Measurements from ENCODE around the gene SDF2L1. TPM values are rescaled to one million over a fixed set of nuclear protein-coding genes. Genes with fewer than 3 reads are reported as not detected.

SDF2L1 gene, protein sequence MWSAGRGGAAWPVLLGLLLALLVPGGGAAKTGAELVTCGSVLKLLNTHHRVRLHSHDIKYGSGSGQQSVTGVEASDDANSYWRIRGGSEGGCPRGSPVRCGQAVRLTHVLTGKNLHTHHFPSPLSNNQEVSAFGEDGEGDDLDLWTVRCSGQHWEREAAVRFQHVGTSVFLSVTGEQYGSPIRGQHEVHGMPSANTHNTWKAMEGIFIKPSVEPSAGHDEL
- total RNA-seq, result 56.1 TPM
- polyA plus RNA-seq (ENCODE audit: insufficient read depth, low read depth, low replicate concordance), result 79.6 TPM
- long read RNA-seq, donor 1, transcript SDF2L1-201 (3 exons, 865 nt), result major isoform, 16 of 16 reads
- long read RNA-seq, donor 1, partial matches to known transcripts, result 0 of 16 reads
- long read RNA-seq, donor 1, other reads (novel, unspliced or antisense), result 0 of 16 reads
- long read RNA-seq, donor 2, transcript SDF2L1-201 (3 exons, 865 nt), result major isoform, 23 of 23 reads
- long read RNA-seq, donor 2, partial matches to known transcripts, result 0 of 23 reads
- long read RNA-seq, donor 2, other reads (novel, unspliced or antisense), result 0 of 23 reads
- long read RNA-seq, donor 3, transcript SDF2L1-201 (3 exons, 865 nt), result major isoform, 38 of 48 reads
- long read RNA-seq, donor 3, partial matches to known transcripts, result 6 of 48 reads
- long read RNA-seq, donor 3, other reads (novel, unspliced or antisense), result 0 of 48 reads
- long read RNA-seq, donor 4, transcript SDF2L1-201 (3 exons, 865 nt), result major isoform, 58 of 58 reads
- long read RNA-seq, donor 4, partial matches to known transcripts, result 0 of 58 reads
- long read RNA-seq, donor 4, other reads (novel, unspliced or antisense), result 0 of 58 reads
- long read RNA-seq, donor 5, partial matches to known transcripts, result 0 of 1 reads
- long read RNA-seq, donor 5, other reads (novel, unspliced or antisense), result 0 of 1 reads
- long read RNA-seq, donor 6, transcript SDF2L1-201 (3 exons, 865 nt), result major isoform, 18 of 24 reads
- long read RNA-seq, donor 6, partial matches to known transcripts, result 5 of 24 reads
- long read RNA-seq, donor 6, other reads (novel, unspliced or antisense), result 0 of 24 reads
- long read RNA-seq, donor 7, transcript SDF2L1-201 (3 exons, 865 nt), result major isoform, 60 of 68 reads
- long read RNA-seq, donor 7, partial matches to known transcripts, result 7 of 68 reads
- long read RNA-seq, donor 7, other reads (novel, unspliced or antisense), result 1 of 68 reads
- long read RNA-seq, donor 8, transcript SDF2L1-201 (3 exons, 865 nt), result major isoform, 26 of 29 reads
- long read RNA-seq, donor 8, partial matches to known transcripts, result 0 of 29 reads
- long read RNA-seq, donor 8, other reads (novel, unspliced or antisense), result 0 of 29 reads
- long read RNA-seq, donor 9, transcript SDF2L1-201 (3 exons, 865 nt), result major isoform, 9 of 11 reads
- long read RNA-seq, donor 9, partial matches to known transcripts, result 0 of 11 reads
- long read RNA-seq, donor 9, other reads (novel, unspliced or antisense), result 0 of 11 reads
- long read RNA-seq, donor 10, transcript SDF2L1-201 (3 exons, 865 nt), result major isoform, 39 of 46 reads
- long read RNA-seq, donor 10, partial matches to known transcripts, result 5 of 46 reads
- long read RNA-seq, donor 10, other reads (novel, unspliced or antisense), result 0 of 46 reads

DNA sequence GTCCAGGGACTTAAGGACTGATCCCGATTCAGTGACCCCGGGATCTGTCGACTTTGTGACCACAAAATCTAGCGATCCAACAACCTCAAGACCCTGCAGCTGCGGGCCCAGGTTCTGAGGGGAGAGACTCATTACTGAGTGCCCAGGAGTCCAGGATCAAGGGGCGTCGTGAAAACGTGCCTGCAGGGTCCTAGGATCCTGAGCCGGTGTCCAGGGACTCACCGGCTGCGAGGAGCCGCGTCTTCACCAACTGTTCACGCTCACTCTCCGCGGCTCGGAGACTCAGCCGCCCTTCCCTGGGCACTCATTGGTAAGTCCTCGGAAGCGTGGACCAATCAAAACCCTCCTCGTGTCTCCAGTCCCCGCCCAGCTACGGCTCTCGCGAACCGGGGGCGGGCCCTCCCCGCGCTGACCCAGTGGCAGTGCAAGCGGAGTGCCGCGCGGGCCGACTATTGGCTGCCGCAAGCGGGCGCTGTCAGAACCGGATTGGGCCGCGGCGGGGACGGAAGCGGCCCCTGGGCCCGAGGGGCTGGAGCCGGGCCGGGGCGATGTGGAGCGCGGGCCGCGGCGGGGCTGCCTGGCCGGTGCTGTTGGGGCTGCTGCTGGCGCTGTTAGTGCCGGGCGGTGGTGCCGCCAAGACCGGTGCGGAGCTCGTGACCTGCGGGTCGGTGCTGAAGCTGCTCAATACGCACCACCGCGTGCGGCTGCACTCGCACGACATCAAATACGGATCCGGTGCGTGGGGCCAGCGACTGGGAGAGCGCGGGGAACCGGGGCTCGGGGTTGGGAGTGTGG lies at the start of gene SDF2L1:
Gene SDF2L1 (plus strand): TSS at position 514 of the 795 bp plus-strand sequence. CDS start 35 bp downstream, at position 549.
- H3K9me3 ChIP-seq (ENCODE audit: control insufficient read depth in 2 of 3, insufficient read depth in 1 of 3, low read length in 3 of 3), result no peaks in the 10 kb centered on the region
- intact Hi-C loops (cut with DNase I), result no loop called here
- no peaks in the 10 kb centered on the region for H3K36me3 ChIP-seq (ENCODE audit: control insufficient read depth in 2 of 3, insufficient read depth in 3 of 3, low read length in 3 of 3)
- TF ChIP-seq, protein P1, sequence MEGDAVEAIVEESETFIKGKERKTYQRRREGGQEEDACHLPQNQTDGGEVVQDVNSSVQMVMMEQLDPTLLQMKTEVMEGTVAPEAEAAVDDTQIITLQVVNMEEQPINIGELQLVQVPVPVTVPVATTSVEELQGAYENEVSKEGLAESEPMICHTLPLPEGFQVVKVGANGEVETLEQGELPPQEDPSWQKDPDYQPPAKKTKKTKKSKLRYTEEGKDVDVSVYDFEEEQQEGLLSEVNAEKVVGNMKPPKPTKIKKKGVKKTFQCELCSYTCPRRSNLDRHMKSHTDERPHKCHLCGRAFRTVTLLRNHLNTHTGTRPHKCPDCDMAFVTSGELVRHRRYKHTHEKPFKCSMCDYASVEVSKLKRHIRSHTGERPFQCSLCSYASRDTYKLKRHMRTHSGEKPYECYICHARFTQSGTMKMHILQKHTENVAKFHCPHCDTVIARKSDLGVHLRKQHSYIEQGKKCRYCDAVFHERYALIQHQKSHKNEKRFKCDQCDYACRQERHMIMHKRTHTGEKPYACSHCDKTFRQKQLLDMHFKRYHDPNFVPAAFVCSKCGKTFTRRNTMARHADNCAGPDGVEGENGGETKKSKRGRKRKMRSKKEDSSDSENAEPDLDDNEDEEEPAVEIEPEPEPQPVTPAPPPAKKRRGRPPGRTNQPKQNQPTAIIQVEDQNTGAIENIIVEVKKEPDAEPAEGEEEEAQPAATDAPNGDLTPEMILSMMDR (IDR thresholded peaks at IDR 0.05; ENCODE audit: borderline replicate concordance, extremely low read depth, insufficient read depth), result peak; percentile 50
- peak; percentile 98 to 99 (median 99) for DNase-seq
- peak within 1 kb of the TSS in 1 of 2 donors; percentile 22 for H3K27ac ChIP-seq (ENCODE audit: low read depth in 2 of 2, low read length in 2 of 2)
- H3K9ac ChIP-seq (ENCODE audit: low read length in 3 of 3), result peak within 1 kb of the TSS; percentile 26 to 51 (median 30)
- H3K4me3 ChIP-seq (ENCODE audit: low read length in 3 of 3), result peak within 1 kb of the TSS; percentile 57 to 71 (median 71)
- H3K27me3 ChIP-seq (ENCODE audit: control insufficient read depth, insufficient read depth, low read length), result no peaks in the 10 kb centered on the region
- FAIRE-seq, result peak; percentile 88
- H3K4me1 ChIP-seq (ENCODE audit: control insufficient read depth in 2 of 3, insufficient read depth in 2 of 3, low read depth in 1 of 3, low read length in 3 of 3), result peaks cover 0 to 12% (median 0%) of the 10 kb centered on the region in 3 donors

DNA sequence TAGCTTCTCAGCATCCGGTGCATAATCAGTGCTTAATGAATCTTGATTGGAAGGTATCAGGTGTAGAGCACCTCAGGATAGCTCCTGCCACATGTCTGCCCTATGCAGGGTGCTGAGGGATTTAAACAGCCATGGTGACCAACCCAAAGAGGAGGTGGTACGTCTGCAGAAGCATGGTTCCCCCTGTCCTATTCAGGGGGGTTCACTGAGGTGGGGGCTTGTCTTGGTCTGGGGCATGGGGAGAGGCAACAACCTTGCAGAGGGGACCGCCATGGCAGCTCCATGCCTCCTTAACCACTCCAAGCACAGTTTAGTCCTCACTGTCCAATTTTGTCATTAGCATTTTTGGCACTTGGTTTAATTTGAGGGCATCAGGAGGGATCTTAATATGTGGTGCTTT lies 49.7 kb upstream of the SDF2L1 start:
- Histone ChIP-seq H3K4me1 (ENCODE audit: control insufficient read depth in 2 of 3, insufficient read depth in 2 of 3, low read depth in 1 of 3, low read length in 3 of 3) (peaks cover 0 to 9% (median 9%) of the 10 kb centered on the region in 3 donors), H3K9ac (ENCODE audit: low read length in 3 of 3) (no peak overlapping the region), H3K27me3 (ENCODE audit: control insufficient read depth, insufficient read depth, low read length) (no peaks in the 10 kb centered on the region), H3K4me3 (ENCODE audit: low read length in 3 of 3) (no peak overlapping the region), H3K36me3 (ENCODE audit: control insufficient read depth in 2 of 3, insufficient read depth in 3 of 3, low read length in 3 of 3) (peaks cover 0 to 22% (median 15%) of the 10 kb centered on the region in 3 donors), H3K27ac (ENCODE audit: low read depth in 2 of 2, low read length in 2 of 2) (no peak overlapping the region), H3K9me3 (ENCODE audit: control insufficient read depth in 2 of 3, insufficient read depth in 1 of 3, low read length in 3 of 3) (no peaks in the 10 kb centered on the region)
- FAIRE-seq (no peak), DNase-seq (no peak)
- TF ChIP-seq, protein P1 (IDR thresholded peaks at IDR 0.05; ENCODE audit: borderline replicate concordance, extremely low read depth, insufficient read depth), result no peak
- intact Hi-C loops (cut with DNase I), result no loop called here
